Testis (tissue), 2 donors: Measurements from ENCODE around the gene ATP2C1.

Source experiments
- CTCF ChIP-seq, 3 experiments: fragments of 450-650 bp in 2 of 3; fragments of 200-600 bp in 1 of 3; sonication (generic) in 1 of 3; IDR thresholded peaks; one replicate each; pipeline ENCODE4 v1.5.1; 2016 to 2019; ENCODE audit warnings: antibody characterized with exemption in 3 of 3, mild to moderate bottlenecking in 2 of 3, moderate library complexity in 1 of 3
- POLR2A ChIP-seq: fragments of 450-650 bp; IDR thresholded peaks from one replicate; pipeline ENCODE4 v1.6.1; 2017; ENCODE audit warnings: antibody characterized with exemption, mild to moderate bottlenecking, moderate library complexity

GRCh38 chr3:130892759-130893375, 1.0 kb upstream of the ATP2C1 start:
- TF ChIP-seq CTCF (IDR thresholded peaks at IDR 0.05) = peak; percentile 80 to 90 (median 81)
- no peak for TF ChIP-seq POLR2A
